Activated CD4-positive, alpha-beta T cell treated with anti-CD3 and anti-CD28 coated beads, Interleukin-2, amount 50 U/mL, for 24 hours (primary cell): ENCODE data around the gene SLC6A13.
"Not testable (repeated sequence)": the region's sequence is repeated elsewhere in the genome, so short reads cannot be mapped to it uniquely, and the experiment has no call there.

ENCODE experiments used
- DNase-seq, 2 donors: peaks; one replicate each; pipeline ENCODE4 v3.0.0-alpha.2; 2020; ENCODE audit warnings: low read depth in 1 of 2, low spot score in 1 of 2

SLC6A13 gene

DNA sequence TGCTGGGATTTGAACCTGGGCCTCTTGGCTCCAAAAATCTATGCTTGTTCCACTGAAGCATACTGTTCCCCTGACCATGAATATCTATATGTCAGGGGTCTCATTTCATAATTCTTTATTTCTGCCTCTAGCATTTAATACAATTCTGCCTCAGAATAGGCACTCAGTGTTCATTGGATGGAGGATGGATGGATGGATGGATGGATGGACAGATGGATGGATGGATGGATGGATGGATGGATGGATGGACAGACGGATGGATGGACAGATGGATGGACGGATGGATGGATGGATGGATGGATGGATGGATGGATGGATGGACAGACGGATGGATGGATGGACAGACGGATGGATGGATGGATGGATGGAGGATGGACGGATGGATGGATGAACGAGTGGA is 45.6 kb downstream of the SLC6A13 start:
- DNase-seq = not testable (repeated sequence)

- no peak for DNase-seq
Measured at GRCh38 chr12:215116-215515, 47.5 kb downstream of the SLC6A13 start.

GRCh38 chr12:214003-214741 is 48.5 kb downstream of the SLC6A13 start, which contains the start of gene SLC6A12:
TSS of gene SLC6A12 (minus strand) at chr12:214157. CDS start at chr12:209986, 4,171 bp downstream.
- no peak for DNase-seq

DNA sequence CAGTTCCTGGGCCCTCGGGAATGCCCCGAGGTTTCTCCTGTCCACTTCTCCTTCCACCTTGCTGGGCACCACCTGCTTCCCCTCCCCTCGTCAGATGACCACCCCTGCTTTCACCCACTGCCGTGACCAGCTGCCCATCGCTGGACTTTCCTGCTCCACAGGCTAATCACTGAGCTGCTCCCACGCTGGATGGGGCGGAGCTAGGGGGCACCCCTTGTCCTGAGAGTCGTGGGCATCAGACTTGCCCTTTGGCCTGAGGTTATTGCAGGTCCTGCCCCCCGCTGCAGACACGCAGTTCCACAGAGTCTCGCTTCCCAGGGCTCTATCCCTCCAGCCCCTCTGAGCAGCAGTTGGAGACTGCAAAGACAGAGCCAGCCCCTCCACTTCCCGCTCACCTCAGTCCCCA is 49.1 kb downstream of the SLC6A13 start:
- no peak for DNase-seq

GRCh38 chr12:212715-213526 is 49.7 kb downstream of the SLC6A13 start:
- no peak for DNase-seq

DNA sequence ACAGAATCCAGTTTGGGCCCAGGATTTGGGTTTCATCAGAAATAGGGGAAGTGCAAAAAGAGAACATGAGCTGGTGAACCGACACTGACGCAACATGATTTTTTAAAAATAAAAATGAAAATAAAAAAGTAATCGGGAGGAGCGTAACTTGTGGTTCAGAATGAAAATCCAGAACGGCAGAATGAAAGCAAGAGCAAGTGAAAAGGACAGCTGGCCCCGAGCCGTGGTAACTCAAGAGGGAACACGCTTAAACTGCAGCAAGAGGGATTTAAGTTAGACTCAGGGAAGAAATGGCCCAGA is 50.3 kb downstream of the SLC6A13 start:
- DNase-seq = no peak

GRCh38 chr12:211639-212414 is 50.8 kb downstream of the SLC6A13 start:
- no peak for DNase-seq

GRCh38 chr12:211142-211465 is 51.5 kb downstream of the SLC6A13 start:
- DNase-seq = no peak

DNA sequence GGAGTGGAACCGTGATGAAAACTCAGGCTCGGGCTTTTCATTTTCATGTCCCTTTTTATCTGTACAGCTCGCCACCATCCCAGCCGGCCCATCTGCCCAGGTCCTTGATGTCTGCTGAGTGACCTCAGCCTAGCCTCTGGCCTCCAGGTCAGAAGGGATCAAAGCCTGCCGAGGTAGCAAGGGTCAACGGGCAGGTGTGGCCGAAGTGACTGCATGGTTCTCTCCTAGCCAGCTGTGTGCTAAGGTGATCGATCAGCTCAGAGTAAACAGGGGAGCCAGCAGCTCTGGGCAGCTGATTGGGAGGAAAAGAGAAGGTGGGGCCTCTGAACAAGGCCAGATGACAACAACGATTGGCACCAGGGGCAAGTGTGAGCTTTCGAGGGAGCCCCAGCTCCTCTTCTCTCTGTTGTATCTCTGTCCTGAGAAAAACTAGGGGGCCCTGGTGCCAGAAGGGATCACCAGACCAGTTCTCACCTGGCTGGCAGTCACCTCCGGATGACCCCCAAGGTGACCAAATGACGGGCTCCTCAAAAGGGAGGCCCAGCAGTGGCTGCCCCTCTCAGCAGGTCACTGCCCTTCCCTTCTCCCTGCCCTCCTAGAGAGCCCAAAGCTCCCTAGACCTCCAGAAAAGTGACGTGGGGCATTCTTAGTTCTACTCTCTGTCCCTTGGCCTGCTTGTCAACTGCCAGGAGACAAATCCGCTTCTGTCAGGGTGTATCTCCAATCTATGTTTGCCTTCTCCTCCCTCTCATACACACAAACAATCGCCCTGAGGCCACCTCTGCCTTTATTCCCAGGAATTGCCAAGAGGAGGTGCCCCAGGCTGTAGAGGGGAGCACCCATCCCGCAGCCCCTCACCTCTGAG is 52.1 kb downstream of the SLC6A13 start:
- DNase-seq = no peak

DNA sequence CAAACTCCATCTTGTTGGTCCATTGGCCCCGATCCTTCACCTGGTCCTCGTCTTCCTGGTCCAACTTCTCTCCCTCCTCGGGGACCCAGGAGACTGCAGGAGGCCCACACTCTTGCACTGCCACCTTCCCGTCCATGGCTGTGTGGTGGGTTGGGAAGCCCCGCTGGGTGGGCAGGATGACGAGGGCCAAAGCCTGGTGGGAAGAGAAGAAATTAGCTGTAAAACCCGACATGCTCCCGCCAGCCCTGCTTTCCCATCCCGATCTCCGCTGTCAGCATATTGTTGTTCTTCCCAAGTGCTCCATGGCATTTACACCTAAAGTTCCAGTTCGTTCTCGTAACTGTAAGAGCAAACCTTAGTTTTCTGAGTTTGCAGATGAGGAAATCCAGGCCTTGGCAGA is 52.8 kb downstream of the SLC6A13 start:
- no peak for DNase-seq

GRCh38 chr12:209246-209645 is 53.4 kb downstream of the SLC6A13 start:
- no peak for DNase-seq

- no peak for DNase-seq
Measured at GRCh38 chr12:208813-209212, 53.8 kb downstream of the SLC6A13 start.

- DNase-seq = no peak
Measured at GRCh38 chr12:207804-208203, 54.8 kb downstream of the SLC6A13 start.

DNA sequence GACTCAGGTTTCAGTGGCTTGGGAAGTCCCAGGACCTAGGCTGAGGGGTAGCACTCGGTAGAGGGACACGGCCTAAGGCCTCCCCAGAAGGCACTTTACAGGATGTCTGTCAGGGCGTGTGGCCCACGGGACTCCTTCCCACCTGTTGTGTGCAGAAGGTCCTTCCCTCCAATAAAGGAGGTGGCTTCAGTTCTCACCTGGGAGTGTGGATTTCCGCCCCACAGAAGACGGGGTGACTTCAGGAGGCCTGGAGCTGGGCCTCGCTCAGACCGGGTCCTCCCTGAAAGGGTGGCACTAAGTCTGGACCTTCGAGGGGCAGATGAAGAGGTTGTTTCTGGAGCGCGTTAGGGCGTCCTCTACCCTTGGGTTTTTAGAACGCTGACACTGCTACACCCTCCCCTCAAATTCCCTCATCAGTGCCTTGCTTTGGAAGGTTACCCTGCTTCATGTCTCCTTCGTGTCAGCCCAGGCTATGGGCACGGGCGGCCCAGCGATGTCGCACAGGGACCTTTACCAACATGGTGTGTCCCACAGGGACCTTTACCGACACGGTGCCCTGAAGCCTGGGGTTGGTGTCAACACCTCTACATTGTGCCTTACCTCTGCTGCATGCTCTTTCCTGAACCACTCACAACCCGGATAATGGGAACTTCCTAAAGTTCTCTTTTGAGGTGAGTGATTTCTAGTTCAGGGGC is 55.7 kb downstream of the SLC6A13 start:
- no peak for DNase-seq

- DNase-seq = no peak
Measured at GRCh38 chr12:205026-205425, 57.6 kb downstream of the SLC6A13 start.

DNA sequence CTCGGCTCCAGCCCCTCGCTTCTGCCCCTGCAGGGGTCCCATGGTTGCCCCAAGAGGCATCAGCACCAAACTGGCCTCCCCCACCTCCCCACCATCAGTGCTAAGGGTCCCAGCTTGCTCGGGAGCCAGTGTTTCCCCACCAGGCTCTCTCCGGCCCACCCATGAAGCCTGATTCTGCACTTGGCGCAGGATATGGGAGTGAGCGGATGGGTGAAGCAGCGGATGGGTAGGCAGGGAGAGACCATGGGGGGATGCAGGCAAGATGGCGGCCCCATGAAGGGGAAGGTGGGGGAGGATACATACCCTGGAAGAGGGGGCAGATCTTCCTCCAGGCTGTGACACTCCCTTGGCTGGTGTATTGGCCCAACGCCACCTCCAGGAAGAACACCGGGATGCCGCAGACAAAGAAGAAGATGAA is 58.4 kb downstream of the SLC6A13 start:
- no peak for DNase-seq

- DNase-seq = no peak
Measured at GRCh38 chr12:203462-204260, 59.0 kb downstream of the SLC6A13 start.

- no peak for DNase-seq
Measured at GRCh38 chr12:203074-203461, 59.6 kb downstream of the SLC6A13 start.

DNA sequence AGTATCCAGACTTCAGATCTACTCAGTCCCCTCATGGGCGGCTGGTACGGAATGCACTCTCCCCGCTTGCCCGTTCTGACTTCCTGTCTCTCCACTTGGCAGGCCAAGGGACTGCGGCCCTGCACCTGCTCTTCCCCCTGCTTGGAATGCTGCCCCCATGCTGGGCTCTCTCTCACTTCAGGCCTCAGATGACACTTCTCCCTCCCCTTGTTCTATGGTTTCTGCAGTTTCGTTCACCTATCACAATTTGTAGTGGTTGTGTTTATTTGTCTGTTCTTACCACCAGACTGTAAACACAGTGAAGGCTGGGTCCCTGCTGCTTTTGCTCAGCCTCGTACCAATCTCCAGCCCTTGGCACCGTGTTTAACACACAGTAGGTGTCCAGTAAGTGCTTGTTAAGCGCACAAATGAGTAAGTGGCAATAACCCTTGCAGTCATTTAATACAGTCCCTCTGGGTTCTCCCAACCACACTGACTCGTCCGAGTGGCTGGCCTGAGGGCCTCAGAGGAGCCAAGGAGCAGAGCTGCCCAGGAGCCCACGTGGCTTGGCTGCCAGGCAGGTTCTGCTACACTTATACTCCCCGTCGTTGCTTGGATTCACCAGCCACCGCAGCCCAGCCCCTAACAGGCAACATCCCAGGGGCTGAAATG is 60.4 kb downstream of the SLC6A13 start:
- DNase-seq = no peak
